Ramos (cell line): ENCODE results near the gene HTD2.

Source experiments
- in situ Hi-C: fragments of 300-500 bp; cut with MboI; formaldehyde crosslinking; loops from one replicate; pipeline ENCODE4 v1.14.3; 2022; ENCODE audit warnings: low sequenced_read_pairs; ENCODE audit not compliant: unreplicated experiment

The HTD2 gene

DNA sequence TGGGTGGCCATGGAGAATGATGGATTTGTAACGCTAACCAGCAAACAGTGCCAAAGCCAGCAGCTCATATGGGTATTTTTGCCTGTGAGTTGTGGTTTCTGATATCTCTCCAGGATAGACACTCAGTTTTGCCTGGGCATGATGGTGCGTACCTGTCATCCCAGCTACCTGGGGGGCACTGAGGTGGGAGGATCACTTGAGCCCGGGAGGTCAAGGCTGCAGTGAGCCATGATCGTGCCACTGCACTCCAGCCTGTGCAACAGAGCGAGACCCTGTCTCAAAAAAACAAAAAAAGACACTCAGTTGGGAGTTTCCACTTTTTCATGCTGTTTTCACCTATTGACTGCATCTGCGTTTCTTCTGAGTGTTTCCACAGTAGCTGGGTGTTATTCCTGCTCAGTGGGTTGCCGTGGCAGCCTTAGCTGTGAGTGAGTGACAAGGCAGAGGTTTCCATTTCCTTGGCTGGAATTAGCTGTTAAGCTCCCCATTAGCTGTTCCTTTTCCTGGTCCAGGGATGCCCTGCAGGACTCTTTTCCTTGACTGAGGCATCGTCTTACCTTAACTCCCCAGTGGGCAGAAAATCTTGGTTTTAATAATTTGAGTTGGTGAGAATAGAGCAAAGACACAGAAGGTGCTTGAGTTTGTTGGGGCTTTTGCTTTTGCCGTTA lies 14.5 kb upstream of the HTD2 start:
- in situ Hi-C loops: no loop called here

DNA sequence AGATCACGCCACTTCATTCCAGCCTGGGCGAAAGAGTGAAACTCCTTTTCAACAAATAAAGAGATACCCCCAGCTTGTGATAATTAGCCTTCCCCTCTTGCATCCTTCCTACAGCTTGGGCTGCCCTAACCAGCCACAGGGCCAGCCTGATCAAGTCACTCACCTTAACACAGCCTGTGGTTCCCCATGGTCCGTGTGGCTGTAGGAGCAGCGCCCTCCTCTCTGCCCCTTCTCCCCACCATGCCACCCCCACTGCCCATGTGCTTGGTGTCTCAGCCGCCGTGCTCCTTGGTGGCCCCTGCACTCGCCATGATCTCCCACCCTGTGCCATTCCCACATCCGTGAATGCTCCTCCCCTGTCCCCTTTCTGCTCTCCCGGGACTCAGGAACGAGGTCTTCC lies 13.5 kb upstream of the HTD2 start:
- in situ Hi-C loops: no loop called here

DNA sequence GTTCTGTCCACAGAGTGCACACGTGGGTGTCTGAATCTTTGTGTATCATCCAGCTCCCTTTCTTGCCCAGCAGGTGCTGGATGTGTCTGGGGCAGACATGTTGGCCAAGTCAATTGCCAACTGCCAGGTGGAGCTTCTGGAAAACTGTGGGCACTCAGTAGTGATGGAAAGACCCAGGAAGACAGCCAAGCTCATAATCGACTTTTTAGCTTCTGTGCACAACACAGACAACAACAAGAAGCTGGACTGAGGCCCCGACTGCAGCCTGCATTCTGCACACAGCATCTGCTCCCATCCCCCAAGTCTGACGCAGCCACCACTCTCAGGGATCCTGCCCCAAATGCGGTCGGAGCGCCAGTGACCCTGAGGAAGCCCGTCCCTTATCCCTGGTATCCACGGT lies 12.8 kb upstream of the HTD2 start:
- in situ Hi-C loops: no loop called here

DNA sequence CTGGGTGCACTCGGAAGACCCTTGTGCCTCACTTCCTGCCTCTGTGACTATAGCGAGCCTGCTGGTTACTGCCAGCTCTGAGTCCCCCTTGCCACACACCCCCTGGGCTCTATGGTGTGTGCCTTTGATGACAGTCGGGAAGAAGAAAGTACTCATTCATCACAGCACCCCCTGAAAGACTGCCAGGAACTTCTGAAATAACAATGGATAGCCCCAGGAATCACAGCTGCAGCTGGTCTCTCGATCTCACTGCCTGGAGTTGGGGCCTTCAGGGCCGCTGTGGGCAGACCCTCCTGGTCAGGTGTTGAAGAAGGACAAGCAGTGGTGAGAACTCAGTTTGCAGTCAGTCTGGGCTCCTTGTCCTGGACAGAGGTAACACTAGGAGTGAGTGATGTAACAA lies 10.1 kb upstream of the HTD2 start:
- in situ Hi-C loops: no loop called here

GRCh38 chr3:58296843-58297242 lies 9.5 kb upstream of the HTD2 start:
- in situ Hi-C loops: no loop called here

- in situ Hi-C loops: no loop called here
Measured at GRCh38 chr3:58298190-58298589, 8.1 kb upstream of the HTD2 start.

- in situ Hi-C loops: no loop called here
Measured at GRCh38 chr3:58299075-58299474, 7.2 kb upstream of the HTD2 start.

DNA sequence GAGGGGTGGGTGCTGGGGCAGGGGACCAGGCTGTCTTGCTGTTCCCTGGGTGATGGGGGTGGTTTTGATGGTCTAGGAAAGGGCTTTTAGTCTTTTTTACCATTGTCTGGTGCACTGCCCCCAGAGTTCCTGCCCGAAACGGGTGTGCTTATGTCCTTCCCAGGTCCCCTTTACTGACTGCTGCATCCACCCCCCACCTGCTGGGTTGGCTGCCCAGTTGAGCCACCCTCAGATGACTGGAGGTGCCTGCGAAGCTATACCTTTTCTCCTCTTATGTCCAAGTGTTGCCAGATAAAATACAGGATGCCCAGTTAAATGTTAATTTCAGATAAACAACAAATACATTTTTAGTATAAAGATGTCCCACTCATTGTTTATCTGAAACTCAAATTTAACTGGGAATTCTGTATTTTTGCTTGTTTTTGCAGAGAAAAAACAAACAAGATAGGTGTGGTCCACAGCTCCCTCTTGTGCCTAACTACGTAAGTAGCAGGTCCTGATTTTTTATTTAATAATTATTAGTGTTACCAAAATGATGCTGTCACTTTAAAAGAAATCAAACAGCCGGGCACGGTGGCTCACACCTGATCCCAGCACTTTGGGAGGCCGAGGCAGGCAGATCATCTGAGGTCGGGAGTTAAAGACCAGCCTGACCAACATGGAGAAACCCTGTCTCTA lies 6.3 kb upstream of the HTD2 start:
- in situ Hi-C loops: loop anchor here (5.0 to 10.0 kb wide), 2 partner anchors 118 to 335 kb away; no protein-coding TSS in a partner anchor

DNA sequence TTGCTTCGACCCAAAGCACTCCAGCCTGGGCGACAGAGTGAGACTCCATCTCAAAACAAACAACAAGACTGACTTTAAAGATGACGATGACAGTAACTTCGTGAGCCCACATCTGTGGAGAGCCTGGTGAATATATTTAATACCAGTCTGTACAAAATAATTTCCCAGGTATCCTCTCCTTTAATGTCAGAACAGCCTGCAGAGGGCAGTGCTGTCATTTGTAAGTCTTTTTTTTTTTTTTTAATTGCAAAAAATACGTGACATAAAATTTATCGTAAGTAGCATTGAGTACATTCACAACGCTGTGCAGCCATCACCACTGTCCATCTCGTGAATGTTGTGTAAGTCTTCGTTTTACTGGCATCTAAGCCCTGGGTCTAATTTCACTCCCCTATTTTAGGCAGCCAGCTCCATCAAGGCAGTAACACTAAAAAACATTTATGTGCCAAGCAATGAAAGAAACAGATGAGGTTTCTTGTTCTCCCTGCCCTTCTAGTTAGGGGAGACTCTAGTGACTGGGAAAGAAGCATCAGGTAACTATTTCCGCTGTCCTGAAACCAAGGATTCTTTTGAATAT lies 1.4 kb downstream of the HTD2 start:
- in situ Hi-C loops: loop anchor here (5.0 to 10.0 kb wide), 2 partner anchors 225 to 327 kb away; no protein-coding TSS in a partner anchor

GRCh38 chr3:58308728-58309127 lies 2.4 kb downstream of the HTD2 start:
- in situ Hi-C loops: loop anchor here (5.0 to 10.0 kb wide), 2 partner anchors 224 to 326 kb away; no protein-coding TSS in a partner anchor

GRCh38 chr3:58317811-58318210 lies 11.5 kb downstream of the HTD2 start:
- in situ Hi-C loops: no loop called here

DNA sequence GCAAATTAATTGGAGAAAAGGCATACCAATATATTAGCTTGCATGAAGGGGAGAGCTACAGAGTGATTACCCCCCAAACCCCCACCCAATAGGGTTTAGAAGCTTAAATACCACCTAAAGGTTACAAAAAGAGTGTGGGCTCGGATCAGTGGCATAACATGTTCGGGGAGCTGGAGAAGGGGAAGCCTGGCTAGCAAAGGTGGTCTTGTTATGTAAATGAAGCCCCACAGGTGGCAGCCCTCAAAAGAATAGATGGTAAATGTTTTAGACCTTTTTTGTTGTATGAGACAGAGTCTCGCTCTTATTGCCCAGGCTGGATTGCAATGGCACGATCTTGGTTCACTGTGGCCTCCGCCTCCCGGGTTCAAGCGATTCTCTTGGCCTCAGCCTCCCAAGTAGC lies 15.5 kb downstream of the HTD2 start:
- in situ Hi-C loops: no loop called here

GRCh38 chr3:58322793-58323192 lies 16.5 kb downstream of the HTD2 start:
- in situ Hi-C loops: no loop called here

DNA sequence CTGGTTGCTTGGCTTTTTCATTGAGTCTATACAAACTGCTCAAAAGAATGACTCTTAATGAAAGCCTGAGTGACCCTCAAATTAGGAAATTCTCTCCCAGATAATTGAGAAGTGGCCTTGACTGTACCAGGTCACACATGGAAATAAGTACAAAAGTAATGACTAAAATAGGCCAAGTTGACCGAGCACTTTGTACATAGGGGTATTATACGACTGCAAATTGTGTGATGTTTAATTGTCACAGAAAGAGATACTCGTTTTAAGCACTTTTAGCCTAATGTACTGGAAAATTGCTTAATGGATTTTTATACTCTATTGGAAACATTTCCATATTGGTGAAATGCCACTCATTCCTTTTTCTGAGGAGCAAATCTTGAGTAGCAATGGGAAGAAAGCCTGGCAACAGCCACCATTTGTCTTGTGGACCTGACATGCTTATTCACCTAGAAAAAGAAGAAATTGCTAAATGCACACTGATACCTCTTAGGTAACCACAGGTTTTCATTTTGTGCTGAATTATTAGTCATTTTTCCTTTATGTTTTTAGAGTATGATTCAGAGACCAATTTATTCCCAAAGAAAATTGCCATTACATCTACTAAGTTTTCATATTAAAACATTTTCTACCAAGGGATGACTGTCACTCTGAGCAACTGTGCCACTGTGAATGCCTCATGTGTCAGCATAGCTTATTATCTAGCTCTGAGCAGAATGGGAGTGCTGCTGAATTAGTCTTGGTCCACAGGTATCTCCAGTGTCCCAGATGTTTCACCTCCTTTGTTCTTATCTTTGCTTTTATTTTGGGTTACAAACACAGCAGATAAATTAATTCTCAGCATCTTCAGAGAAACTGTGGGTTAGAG lies 17.4 kb downstream of the HTD2 start:
- in situ Hi-C loops: no loop called here

DNA sequence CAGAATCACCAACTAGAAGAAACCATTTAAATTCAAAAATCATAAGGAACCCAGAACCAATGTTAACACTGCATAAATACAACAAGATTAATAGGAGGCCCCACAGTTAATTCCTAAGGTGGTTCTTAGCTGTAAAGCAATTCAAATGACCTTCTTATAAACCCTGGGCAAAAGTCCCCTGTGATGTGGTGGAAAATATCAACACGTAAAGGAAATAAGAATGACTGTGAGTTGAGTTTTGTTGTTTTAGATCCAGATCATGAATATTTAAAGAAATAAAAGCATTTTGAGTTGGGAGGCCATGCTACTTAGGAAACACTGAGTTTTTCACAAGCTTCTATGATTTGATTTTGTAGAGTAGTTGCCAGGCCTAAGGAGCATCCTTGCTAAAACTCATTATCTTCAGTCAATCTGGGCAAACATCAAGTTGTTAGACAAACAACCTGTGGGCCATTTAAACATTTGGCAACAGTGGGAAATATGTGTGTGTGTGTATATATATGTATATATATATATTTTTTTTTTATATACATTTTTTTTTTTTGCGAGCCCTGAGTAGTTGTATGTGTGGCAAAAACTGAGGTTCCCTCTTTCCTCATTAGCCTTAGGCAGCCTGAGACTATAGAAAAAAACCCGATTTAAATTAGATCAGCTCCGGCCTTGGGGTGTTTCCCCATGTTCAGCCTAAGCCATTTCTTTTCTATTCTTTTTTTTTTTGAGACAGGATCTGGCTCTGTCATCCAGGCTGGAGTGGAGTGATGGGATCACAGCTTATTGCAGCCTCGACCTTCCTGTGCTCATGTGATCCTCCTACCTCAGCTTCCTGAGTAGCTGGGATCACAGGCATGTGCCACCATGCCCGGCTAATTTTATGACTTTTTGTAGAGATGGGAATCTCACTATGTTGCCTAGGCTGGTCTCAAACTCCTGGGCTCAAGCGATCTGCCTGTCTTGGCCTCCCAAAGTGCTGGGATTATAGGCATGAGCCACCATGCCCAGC lies 18.4 kb downstream of the HTD2 start:
- in situ Hi-C loops: loop anchor here (5.0 kb wide), 1 partner anchor 88 kb away; no protein-coding TSS in a partner anchor

DNA sequence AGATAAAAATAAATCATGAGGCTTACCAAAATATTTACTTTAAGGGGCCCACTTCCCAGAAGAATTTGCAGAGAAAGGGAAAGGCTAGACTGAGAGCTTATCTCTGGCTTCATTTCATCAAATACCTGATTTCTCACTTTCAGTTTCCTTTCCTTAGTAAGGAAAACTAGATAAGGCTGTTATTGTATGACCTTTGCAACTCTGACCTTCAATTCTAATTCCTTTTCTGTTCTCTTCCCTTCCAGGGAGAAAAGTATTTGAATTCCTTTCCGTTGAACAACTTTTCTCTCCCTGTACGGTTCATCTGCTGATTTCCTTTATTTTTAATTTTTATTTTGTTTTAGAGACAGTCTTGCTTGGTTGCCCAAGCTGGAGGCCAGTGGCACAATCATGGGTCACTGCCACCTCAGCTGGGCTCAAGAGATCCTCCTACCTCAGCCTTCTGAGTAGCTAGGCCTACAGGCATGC lies 19.2 kb downstream of the HTD2 start:
- in situ Hi-C loops: loop anchor here (5.0 kb wide), 1 partner anchor 87 kb away; no protein-coding TSS in a partner anchor

DNA sequence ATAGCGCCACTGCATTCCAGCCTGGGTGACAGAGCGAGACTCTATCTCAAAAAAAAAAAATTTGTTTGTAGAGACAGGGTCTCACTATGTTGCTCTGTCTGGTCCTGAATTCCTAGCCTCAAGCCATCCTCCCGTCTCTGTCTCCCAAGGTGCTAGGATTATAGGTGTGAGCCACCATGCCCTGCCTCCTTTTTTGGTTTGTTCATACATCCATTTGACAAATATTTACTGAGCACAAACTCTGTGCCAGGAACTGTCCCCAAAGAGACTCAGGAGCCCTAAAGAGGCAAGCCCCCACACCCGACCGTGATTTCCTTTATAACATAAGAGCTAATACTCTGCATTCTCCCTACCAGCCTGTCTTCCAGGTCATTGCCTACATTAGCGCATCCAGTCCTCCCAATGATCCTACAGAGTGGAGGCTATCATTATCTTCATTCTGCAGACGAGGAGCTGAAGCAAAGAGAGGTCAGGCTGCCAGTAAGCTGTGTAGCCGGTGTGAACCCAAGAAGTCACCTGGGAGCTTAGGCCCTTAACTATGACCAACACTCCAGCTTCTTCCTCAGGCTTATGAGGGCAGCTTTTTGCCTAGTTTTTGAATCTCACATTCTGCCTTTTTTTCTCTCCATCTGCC lies 20.1 kb downstream of the HTD2 start:
- in situ Hi-C loops: loop anchor here (5.0 kb wide), 1 partner anchor 86 kb away; no protein-coding TSS in a partner anchor

DNA sequence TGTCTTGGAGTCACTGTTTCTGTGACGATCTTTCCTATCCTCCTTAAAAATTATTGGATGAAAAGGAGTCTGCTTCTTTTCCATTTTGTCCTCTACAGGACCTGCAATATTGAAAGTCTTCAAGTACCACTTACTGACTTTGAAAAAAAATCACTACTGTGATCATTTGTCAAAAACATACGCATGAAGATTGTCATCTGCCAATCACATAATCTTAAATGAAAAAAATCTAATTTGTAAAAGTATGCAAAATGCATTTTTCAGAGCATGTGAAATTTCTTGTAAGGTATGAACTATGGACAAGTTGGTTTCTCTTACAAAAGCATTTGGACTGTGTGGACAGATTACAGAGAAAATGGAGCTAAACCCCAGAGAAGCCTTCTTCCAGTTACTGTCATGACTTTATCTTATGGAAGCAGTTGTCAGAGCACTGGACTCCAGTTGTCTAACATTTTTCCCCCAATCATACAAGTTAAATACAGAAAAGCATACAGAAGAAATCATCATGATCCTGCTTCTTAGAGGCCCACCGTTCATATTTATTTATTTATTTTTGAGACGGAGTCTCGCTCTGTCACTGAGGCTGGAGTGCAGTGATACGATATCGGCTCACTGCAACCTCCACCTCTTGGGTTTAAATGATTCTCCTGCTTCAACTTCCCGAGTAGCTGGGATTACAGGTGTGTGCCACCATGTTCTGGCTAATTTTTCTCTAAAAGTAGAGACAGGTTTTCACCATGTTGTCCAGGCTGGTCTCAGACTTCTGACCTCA lies 23.0 kb downstream of the HTD2 start:
- in situ Hi-C loops: loop anchor here (5.0 kb wide), 1 partner anchor 83 kb away; no protein-coding TSS in a partner anchor
